GM23338 (cell line): ENCODE data around the gene MLLT1. TPM values are rescaled to one million over a fixed set of nuclear protein-coding genes. Genes with fewer than 3 reads are reported as not detected.

Experiments used
- ATAC-seq: fragments of 200-7000 bp; cut with Tn5 transposase; 3 replicates; pipeline ENCODE4 v1.9.1; 2020
- DNase-seq: peaks from one replicate; pipeline ENCODE4 v3.0.0-alpha.2; 2015; ENCODE audit warnings: low spot score
- H2AFZ ChIP-seq: fragments of 200-600 bp; sonication (generic); 2 replicates; pipeline ENCODE4 v1.8.0; 2016; ENCODE audit warnings: antibody characterized with exemption, mild to moderate bottlenecking, moderate library complexity
- H3F3A ChIP-seq: fragments of 200-600 bp; sonication (generic); replicated peaks from 2 replicates; pipeline ENCODE4 v1.8.0; 2017; ENCODE audit warnings: antibody characterized with exemption, mixed run types, low read depth
- H3K27ac ChIP-seq: fragments of 200-600 bp; sonication (generic); 2 replicates; pipeline ENCODE4 v1.6.1; 2016; ENCODE audit warnings: low read depth
- H3K27me3 ChIP-seq: fragments of 200-600 bp; sonication (generic); 2 replicates; pipeline ENCODE4 v1.8.0; 2016; ENCODE audit warnings: mild to moderate bottlenecking, mixed run types, moderate library complexity; ENCODE audit not compliant: insufficient read depth
- H3K36me3 ChIP-seq: fragments of 200-600 bp; sonication (generic); 2 replicates; pipeline ENCODE4 v1.8.0; 2016; ENCODE audit warnings: mild to moderate bottlenecking; ENCODE audit not compliant: insufficient read depth
- H3K4me1 ChIP-seq: fragments of 200-600 bp; sonication (generic); 2 replicates; pipeline ENCODE4 v1.8.0; 2016; ENCODE audit warnings: mild to moderate bottlenecking, moderate library complexity; ENCODE audit not compliant: insufficient read depth
- H3K4me2 ChIP-seq: fragments of 200-600 bp; sonication (generic); 2 replicates; pipeline ENCODE4 v1.7.1; 2017; ENCODE audit warnings: mixed run types
- H3K4me3 ChIP-seq: fragments of 200-600 bp; sonication (generic); 2 replicates; pipeline ENCODE4 v1.6.1; 2016; ENCODE audit warnings: mixed run types
- H3K79me2 ChIP-seq: fragments of 200-600 bp; sonication (generic); replicated peaks from 2 replicates; pipeline ENCODE4 v1.8.0; 2017; ENCODE audit warnings: mild to moderate bottlenecking; ENCODE audit not compliant: insufficient read depth
- H3K9me2 ChIP-seq: fragments of 200-600 bp; sonication (generic); 2 replicates; pipeline ENCODE4 v1.8.0; 2017; ENCODE audit not compliant: insufficient read depth
- H4K20me1 ChIP-seq: fragments of 200-600 bp; sonication (generic); replicated peaks from 2 replicates; pipeline ENCODE4 v1.8.0; 2017; ENCODE audit warnings: mild to moderate bottlenecking; ENCODE audit not compliant: insufficient read depth
- H3K27ac Mint-ChIP-seq: 2 replicates; pipeline ENCODE4 v1.8.0; 2020; ENCODE audit warnings: inconsistent platforms, mild to moderate bottlenecking, moderate library complexity, mixed read lengths
- H3K27me3 Mint-ChIP-seq: 3 replicates; pipeline ENCODE4 v1.8.0; 2022; ENCODE audit warnings: low read depth, mild to moderate bottlenecking, moderate library complexity, mixed read lengths, inconsistent platforms; ENCODE audit not compliant: insufficient read depth, poor library complexity
- H3K36me3 Mint-ChIP-seq: 3 replicates; pipeline ENCODE4 v1.8.0; 2021; ENCODE audit warnings: low read depth, mild to moderate bottlenecking, inconsistent platforms, moderate library complexity, mixed read lengths
- H3K4me1 Mint-ChIP-seq: 3 replicates; pipeline ENCODE4 v1.8.0; 2020; ENCODE audit warnings: mild to moderate bottlenecking, inconsistent platforms, mixed read lengths
- H3K4me3 Mint-ChIP-seq: 3 replicates; pipeline ENCODE4 v1.8.0; 2021; ENCODE audit warnings: moderate library complexity, mild to moderate bottlenecking, inconsistent platforms, mixed read lengths
- H3K9me3 Mint-ChIP-seq: 3 replicates; pipeline ENCODE4 v1.8.0; 2020; ENCODE audit warnings: moderate library complexity, mild to moderate bottlenecking, inconsistent platforms, mixed read lengths
- CREB1 ChIP-seq: fragments of 250-450 bp; sonication (Bioruptor Pico); IDR thresholded peaks from 2 replicates; pipeline ENCODE4 v1.5.0; 2020; ENCODE audit warnings: low read depth, mild to moderate bottlenecking, moderate library complexity
- CTCF ChIP-seq, 2 experiments: fragments of 200-600 bp in 1 of 2; sonication (generic) in 1 of 2; conservative IDR thresholded peaks; 2 replicates each; pipeline versions ENCODE4 v1.5.1 to v1.6.1; 2016 to 2017; ENCODE audit warnings: antibody characterized with exemption in 2 of 2, low read depth in 2 of 2, mild to moderate bottlenecking in 2 of 2, moderate library complexity in 1 of 2
- EZH2 ChIP-seq: fragments of 200-600 bp; sonication (generic); IDR thresholded peaks from one replicate; pipeline ENCODE4 v1.8.0; 2017; ENCODE audit warnings: antibody characterized with exemption, mild to moderate bottlenecking, low read depth; ENCODE audit not compliant: unreplicated experiment
- EZH2phosphoT487 ChIP-seq: fragments of 200-600 bp; sonication (generic); IDR thresholded peaks from one replicate; pipeline ENCODE4 v1.8.1; 2018; ENCODE audit warnings: antibody characterized with exemption; ENCODE audit not compliant: unreplicated experiment
- JUNB ChIP-seq: IDR thresholded peaks from one replicate; pipeline ENCODE4 v1.6.1; 2016; ENCODE audit warnings: antibody characterized with exemption; ENCODE audit not compliant: unreplicated experiment
- NANOG ChIP-seq: IDR thresholded peaks from 2 replicates; pipeline ENCODE4 v1.6.1; 2016; ENCODE audit warnings: antibody characterized with exemption, borderline replicate concordance
- POLR2AphosphoS5 ChIP-seq: IDR thresholded peaks from 2 replicates; pipeline ENCODE4 v1.6.1; 2016; ENCODE audit warnings: antibody characterized with exemption, low read depth
- STAT1 ChIP-seq: IDR thresholded peaks from one replicate; pipeline ENCODE4 v1.6.1; 2016; ENCODE audit warnings: antibody characterized with exemption; ENCODE audit not compliant: unreplicated experiment
- ZNF114 ChIP-seq: fragments of 250-450 bp; sonication (Bioruptor Pico); IDR thresholded peaks from 2 replicates; pipeline ENCODE4 v1.5.0; 2020; ENCODE audit warnings: mild to moderate bottlenecking, moderate library complexity
- ZNF331 ChIP-seq: fragments of 250-450 bp; sonication (Bioruptor Pico); IDR thresholded peaks from 2 replicates; pipeline ENCODE4 v1.5.0; 2020; ENCODE audit warnings: low read depth, mild to moderate bottlenecking, moderate library complexity
- polyA plus RNA-seq: library from polyadenylated mRNA; unstranded; fragments of >200 nt; fragmentation: Nextera tagmentation; extraction: Ambion mirVana; gene quantifications from 2 replicates; pipeline ENCODE4 v1.2.1, GENCODE V29; 2016
- total RNA-seq: library from RNA; depleted of rRNA; stranded (reverse); fragments of >200 nt; shearing (Covaris generic); gene quantifications from 2 replicates; pipeline ENCODE4 v1.2.3, GENCODE V29; 2014
- TF ChIP-seq, protein P1 (sequence below): IDR thresholded peaks from one replicate; pipeline ENCODE4 v1.6.1; 2018; ENCODE audit warnings: antibody characterized with exemption; ENCODE audit not compliant: unreplicated experiment
- TF ChIP-seq, protein P2 (sequence below): fragments of 250-450 bp; sonication (Bioruptor Pico); IDR thresholded peaks from 2 replicates; pipeline ENCODE4 v1.5.0; 2020; ENCODE audit warnings: mild to moderate bottlenecking, moderate library complexity
- TF ChIP-seq, protein P3 (sequence below): IDR thresholded peaks from 2 replicates; pipeline ENCODE4 v1.6.1; 2016; ENCODE audit warnings: antibody characterized with exemption

The MLLT1 gene
- total and polyA plus RNA-seq, 2 experiments from 2014 or later = 17.8 to 23.4 TPM

GRCh38 chr19:6188811-6189210 lies 91.0 kb downstream of the MLLT1 start:
- Histone ChIP-seq H3K9me2 (no peaks in the 10 kb centered on the region), H3F3A (no peaks in the 10 kb centered on the region), H4K20me1 (no peaks in the 10 kb centered on the region), H3K4me2 (no peak overlapping the region), H3K4me1 (no peaks in the 10 kb centered on the region), H3K79me2 (no peaks in the 10 kb centered on the region), H3K27ac (no peak overlapping the region), H3K27me3 (no peaks in the 10 kb centered on the region; the same call in 1 of the 2 replicates), H2AFZ (no peak overlapping the region), H3K4me3 (no peak overlapping the region), H3K36me3 (no peaks in the 10 kb centered on the region; the same call in 1 of the 2 replicates)
- no peak for DNase-seq
- Mint-ChIP-seq H3K9me3 (peaks cover 95% of the 10 kb centered on the region), H3K36me3 (peaks cover 60% of the 10 kb centered on the region), H3K4me1 (no peaks in the 10 kb centered on the region), H3K27ac (no peak overlapping the region), H3K4me3 (no peak overlapping the region), H3K27me3 (peaks cover 17% of the 10 kb centered on the region)
- ATAC-seq = no peak
- no peak for TF ChIP-seq EZH2phosphoT487
- TF ChIP-seq, protein P1, sequence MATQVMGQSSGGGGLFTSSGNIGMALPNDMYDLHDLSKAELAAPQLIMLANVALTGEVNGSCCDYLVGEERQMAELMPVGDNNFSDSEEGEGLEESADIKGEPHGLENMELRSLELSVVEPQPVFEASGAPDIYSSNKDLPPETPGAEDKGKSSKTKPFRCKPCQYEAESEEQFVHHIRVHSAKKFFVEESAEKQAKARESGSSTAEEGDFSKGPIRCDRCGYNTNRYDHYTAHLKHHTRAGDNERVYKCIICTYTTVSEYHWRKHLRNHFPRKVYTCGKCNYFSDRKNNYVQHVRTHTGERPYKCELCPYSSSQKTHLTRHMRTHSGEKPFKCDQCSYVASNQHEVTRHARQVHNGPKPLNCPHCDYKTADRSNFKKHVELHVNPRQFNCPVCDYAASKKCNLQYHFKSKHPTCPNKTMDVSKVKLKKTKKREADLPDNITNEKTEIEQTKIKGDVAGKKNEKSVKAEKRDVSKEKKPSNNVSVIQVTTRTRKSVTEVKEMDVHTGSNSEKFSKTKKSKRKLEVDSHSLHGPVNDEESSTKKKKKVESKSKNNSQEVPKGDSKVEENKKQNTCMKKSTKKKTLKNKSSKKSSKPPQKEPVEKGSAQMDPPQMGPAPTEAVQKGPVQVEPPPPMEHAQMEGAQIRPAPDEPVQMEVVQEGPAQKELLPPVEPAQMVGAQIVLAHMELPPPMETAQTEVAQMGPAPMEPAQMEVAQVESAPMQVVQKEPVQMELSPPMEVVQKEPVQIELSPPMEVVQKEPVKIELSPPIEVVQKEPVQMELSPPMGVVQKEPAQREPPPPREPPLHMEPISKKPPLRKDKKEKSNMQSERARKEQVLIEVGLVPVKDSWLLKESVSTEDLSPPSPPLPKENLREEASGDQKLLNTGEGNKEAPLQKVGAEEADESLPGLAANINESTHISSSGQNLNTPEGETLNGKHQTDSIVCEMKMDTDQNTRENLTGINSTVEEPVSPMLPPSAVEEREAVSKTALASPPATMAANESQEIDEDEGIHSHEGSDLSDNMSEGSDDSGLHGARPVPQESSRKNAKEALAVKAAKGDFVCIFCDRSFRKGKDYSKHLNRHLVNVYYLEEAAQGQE = no peak
- TF ChIP-seq ZNF114 (CRISPR knock-in tag) = no peak
- no peak for TF ChIP-seq JUNB
- no peak for TF ChIP-seq CREB1 (CRISPR knock-in tag)
- TF ChIP-seq, protein P2, sequence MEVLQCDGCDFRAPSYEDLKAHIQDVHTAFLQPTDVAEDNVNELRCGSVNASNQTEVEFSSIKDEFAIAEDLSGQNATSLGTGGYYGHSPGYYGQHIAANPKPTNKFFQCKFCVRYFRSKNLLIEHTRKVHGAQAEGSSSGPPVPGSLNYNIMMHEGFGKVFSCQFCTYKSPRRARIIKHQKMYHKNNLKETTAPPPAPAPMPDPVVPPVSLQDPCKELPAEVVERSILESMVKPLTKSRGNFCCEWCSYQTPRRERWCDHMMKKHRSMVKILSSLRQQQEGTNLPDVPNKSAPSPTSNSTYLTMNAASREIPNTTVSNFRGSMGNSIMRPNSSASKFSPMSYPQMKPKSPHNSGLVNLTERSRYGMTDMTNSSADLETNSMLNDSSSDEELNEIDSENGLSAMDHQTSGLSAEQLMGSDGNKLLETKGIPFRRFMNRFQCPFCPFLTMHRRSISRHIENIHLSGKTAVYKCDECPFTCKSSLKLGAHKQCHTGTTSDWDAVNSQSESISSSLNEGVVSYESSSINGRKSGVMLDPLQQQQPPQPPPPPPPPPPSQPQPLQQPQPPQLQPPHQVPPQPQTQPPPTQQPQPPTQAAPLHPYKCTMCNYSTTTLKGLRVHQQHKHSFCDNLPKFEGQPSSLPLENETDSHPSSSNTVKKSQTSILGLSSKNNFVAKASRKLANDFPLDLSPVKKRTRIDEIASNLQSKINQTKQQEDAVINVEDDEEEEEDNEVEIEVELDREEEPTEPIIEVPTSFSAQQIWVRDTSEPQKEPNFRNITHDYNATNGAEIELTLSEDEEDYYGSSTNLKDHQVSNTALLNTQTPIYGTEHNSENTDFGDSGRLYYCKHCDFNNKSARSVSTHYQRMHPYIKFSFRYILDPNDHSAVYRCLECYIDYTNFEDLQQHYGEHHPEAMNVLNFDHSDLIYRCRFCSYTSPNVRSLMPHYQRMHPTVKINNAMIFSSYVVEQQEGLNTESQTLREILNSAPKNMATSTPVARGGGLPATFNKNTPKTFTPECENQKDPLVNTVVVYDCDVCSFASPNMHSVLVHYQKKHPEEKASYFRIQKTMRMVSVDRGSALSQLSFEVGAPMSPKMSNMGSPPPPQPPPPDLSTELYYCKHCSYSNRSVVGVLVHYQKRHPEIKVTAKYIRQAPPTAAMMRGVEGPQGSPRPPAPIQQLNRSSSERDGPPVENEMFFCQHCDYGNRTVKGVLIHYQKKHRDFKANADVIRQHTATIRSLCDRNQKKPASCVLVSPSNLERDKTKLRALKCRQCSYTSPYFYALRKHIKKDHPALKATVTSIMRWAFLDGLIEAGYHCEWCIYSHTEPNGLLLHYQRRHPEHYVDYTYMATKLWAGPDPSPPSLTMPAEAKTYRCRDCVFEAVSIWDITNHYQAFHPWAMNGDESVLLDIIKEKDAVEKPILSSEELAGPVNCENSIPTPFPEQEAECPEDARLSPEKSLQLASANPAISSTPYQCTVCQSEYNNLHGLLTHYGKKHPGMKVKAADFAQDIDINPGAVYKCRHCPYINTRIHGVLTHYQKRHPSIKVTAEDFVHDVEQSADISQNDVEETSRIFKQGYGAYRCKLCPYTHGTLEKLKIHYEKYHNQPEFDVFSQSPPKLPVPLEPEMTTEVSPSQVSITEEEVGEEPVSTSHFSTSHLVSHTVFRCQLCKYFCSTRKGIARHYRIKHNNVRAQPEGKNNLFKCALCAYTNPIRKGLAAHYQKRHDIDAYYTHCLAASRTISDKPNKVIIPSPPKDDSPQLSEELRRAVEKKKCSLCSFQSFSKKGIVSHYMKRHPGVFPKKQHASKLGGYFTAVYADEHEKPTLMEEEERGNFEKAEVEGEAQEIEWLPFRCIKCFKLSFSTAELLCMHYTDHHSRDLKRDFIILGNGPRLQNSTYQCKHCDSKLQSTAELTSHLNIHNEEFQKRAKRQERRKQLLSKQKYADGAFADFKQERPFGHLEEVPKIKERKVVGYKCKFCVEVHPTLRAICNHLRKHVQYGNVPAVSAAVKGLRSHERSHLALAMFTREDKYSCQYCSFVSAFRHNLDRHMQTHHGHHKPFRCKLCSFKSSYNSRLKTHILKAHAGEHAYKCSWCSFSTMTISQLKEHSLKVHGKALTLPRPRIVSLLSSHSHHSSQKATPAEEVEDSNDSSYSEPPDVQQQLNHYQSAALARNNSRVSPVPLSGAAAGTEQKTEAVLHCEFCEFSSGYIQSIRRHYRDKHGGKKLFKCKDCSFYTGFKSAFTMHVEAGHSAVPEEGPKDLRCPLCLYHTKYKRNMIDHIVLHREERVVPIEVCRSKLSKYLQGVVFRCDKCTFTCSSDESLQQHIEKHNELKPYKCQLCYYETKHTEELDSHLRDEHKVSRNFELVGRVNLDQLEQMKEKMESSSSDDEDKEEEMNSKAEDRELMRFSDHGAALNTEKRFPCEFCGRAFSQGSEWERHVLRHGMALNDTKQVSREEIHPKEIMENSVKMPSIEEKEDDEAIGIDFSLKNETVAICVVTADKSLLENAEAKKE (CRISPR knock-in tag) = no peak
- no peak for TF ChIP-seq CTCF (conservative IDR thresholded peaks at IDR 0.05; ENCODE audit: low read depth in 2 of 2)
- no peak for TF ChIP-seq EZH2
- TF ChIP-seq NANOG = no peak
- TF ChIP-seq STAT1 = no peak
- TF ChIP-seq, protein P3, sequence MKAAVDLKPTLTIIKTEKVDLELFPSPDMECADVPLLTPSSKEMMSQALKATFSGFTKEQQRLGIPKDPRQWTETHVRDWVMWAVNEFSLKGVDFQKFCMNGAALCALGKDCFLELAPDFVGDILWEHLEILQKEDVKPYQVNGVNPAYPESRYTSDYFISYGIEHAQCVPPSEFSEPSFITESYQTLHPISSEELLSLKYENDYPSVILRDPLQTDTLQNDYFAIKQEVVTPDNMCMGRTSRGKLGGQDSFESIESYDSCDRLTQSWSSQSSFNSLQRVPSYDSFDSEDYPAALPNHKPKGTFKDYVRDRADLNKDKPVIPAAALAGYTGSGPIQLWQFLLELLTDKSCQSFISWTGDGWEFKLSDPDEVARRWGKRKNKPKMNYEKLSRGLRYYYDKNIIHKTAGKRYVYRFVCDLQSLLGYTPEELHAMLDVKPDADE = no peak
- no peak for TF ChIP-seq ZNF331
- TF ChIP-seq POLR2AphosphoS5 = no peak
